Mesothelial cell of epicardium (in vitro differentiated cells): Measurements from ENCODE around the gene DOK6. TPM values are rescaled to one million over a fixed set of nuclear protein-coding genes. Genes with fewer than 3 reads are reported as not detected.

ENCODE experiments used
- DNase-seq, 2 experiments: peaks; one replicate each; pipeline ENCODE4 v3.0.0; 2021; ENCODE audit warnings: low spot score in 2 of 2; ENCODE audit not compliant: unreplicated experiment in 2 of 2
- H3K27ac Mint-ChIP-seq: 2 replicates; pipeline ENCODE4 v1.8.0; 2021; ENCODE audit warnings: mixed read lengths
- H3K27me3 Mint-ChIP-seq: 2 replicates; pipeline ENCODE4 v1.8.0; 2021; ENCODE audit warnings: low read depth, mixed read lengths
- H3K36me3 Mint-ChIP-seq: 2 replicates; pipeline ENCODE4 v1.8.0; 2021; ENCODE audit warnings: mixed read lengths
- H3K4me1 Mint-ChIP-seq: 2 replicates; pipeline ENCODE4 v1.8.0; 2021; ENCODE audit warnings: mixed read lengths
- H3K4me3 Mint-ChIP-seq: 2 replicates; pipeline ENCODE4 v1.8.0; 2021; ENCODE audit warnings: mild to moderate bottlenecking, moderate library complexity, mixed read lengths
- H3K9me3 Mint-ChIP-seq: 2 replicates; pipeline ENCODE4 v1.8.0; 2021; ENCODE audit warnings: mixed read lengths
- total RNA-seq: library from RNA; stranded (reverse); gene quantifications from 3 replicates; pipeline ENCODE4 v1.2.1, GENCODE V29; 2021
- TF ChIP-seq, protein P1 (sequence below): fragments of 200-600 bp; sonication (generic); IDR thresholded peaks from one replicate; pipeline ENCODE4 v1.5.0; 2021; ENCODE audit warnings: antibody characterized with exemption; ENCODE audit not compliant: unreplicated experiment

DOK6 gene
- total RNA-seq, 1 donor from 2014 or later: 4.9 TPM

DNA sequence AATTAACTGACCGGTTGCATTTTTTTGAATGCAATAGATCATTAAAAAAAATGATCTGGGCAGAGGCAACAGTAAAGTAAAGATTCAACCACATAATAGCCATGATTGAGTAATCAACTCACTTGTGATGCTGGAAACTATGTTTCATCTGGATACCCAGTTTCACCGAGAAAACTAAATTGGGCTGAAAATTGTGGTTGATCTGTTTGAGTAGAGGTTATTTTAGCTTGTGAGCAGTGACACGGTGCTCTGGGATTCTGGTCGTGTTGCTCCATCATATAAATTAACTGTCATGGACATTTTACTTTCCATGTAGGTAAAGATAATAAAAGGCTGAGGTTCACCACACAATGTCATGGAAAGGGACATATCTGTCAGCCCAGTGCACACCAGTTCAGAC is 488.3 kb downstream of the DOK6 start:
- Mint-ChIP-seq H3K27ac (no peak overlapping the region), H3K4me3 (no peak overlapping the region), H3K27me3 (no peaks in the 10 kb centered on the region), H3K36me3 (no peaks in the 10 kb centered on the region), H3K4me1 (no peaks in the 10 kb centered on the region), H3K9me3 (no peaks in the 10 kb centered on the region)
- TF ChIP-seq, protein P1, sequence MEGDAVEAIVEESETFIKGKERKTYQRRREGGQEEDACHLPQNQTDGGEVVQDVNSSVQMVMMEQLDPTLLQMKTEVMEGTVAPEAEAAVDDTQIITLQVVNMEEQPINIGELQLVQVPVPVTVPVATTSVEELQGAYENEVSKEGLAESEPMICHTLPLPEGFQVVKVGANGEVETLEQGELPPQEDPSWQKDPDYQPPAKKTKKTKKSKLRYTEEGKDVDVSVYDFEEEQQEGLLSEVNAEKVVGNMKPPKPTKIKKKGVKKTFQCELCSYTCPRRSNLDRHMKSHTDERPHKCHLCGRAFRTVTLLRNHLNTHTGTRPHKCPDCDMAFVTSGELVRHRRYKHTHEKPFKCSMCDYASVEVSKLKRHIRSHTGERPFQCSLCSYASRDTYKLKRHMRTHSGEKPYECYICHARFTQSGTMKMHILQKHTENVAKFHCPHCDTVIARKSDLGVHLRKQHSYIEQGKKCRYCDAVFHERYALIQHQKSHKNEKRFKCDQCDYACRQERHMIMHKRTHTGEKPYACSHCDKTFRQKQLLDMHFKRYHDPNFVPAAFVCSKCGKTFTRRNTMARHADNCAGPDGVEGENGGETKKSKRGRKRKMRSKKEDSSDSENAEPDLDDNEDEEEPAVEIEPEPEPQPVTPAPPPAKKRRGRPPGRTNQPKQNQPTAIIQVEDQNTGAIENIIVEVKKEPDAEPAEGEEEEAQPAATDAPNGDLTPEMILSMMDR: no peak
- no peak for DNase-seq

DNA sequence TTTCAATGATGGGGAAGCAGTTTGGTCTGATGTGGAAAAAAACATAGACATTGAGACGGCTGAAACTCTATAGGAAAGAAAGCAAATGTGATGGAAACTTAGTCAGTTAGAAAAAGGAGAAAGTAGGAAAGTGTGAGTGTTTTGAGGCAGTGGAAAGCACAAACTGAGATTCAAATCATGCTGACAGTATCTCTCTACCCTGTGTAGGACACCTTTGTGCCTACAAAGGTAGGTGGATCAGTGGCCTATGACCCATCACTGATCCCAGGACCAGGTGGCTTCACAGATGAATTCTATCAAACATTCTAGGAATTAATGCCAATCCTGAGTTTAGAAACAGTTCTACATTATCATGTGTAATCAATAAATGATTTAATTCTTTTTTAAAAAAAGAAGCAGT is 489.9 kb downstream of the DOK6 start:
- Mint-ChIP-seq H3K27me3 (no peaks in the 10 kb centered on the region), H3K36me3 (no peaks in the 10 kb centered on the region), H3K27ac (no peak overlapping the region), H3K9me3 (no peaks in the 10 kb centered on the region), H3K4me3 (no peak overlapping the region), H3K4me1 (no peaks in the 10 kb centered on the region)
- DNase-seq: no peak
- TF ChIP-seq, protein P1: no peak

DNA sequence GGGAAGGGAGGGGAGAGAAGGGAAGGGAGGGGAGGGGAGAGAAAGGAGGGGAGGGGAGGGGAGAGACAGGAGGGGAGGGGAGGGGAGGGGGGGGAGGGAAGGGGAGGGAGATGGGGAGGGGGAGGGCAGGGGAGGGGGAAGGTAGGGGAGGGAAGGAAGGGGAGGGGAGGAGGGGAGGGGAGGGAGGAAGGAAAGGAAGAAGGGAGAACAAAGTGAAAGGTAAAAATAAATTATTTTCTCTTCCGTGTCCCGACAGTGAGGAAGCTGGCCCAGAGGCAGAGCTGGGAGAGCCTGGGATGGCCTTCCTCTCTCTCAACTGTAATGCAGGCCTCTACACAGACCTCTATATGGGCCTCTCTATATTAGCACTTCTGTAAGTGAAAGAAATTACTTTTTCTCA is 493.8 kb downstream of the DOK6 start:
- Mint-ChIP-seq H3K36me3 (no peaks in the 10 kb centered on the region), H3K9me3 (no peaks in the 10 kb centered on the region), H3K27ac (no peak overlapping the region), H3K27me3 (no peaks in the 10 kb centered on the region), H3K4me3 (no peak overlapping the region), H3K4me1 (no peaks in the 10 kb centered on the region)
- no peak for DNase-seq
- TF ChIP-seq, protein P1: no peak

DNA sequence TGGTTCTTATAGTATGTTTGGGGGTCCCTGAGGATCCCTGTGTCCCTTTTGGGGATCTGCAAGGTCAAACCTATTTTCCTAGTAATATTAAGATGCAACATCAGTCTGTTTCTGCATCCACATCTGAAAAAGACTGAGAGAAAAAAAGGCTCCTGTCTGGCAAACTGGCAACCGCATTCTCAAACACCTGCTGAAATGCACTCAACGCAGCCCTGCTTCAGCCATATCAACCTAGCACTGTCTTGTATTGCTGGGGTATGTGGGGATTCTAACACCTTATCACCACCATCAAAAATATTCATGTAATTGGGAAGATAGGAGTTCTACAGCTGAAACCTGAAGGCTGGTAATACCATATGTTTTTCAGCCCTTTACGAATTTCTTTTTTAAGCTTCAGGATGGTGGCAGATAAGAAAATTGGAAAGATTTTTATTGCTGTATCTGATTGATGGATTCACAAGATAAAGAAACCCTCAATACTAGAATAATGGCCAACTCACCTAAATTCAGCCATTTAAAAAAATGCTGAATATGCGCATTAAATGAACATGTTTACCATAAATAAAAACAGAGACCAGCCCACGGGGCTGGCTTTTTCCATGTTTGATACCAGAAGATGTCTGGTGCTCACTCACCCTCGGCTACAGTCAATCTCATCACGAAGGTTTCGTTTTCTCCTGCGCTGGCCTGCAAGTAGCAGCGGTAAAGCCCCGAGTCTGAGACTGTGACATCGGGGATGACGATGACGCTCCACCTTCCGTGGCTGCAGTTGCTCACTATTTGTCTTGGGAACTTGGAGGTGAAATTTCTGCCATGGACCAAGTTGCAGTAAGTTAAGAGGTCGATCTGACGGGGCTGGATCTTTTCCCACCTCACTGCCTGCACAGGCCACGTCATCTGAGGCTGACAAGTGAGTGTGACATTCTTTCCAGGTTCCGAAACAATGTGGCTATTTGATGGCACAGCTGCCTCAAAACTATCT is 494.7 kb downstream of the DOK6 start:
- Mint-ChIP-seq H3K9me3 (peaks cover 3% of the 10 kb centered on the region), H3K4me1 (no peaks in the 10 kb centered on the region), H3K36me3 (no peaks in the 10 kb centered on the region), H3K27ac (no peak overlapping the region), H3K4me3 (no peak overlapping the region), H3K27me3 (no peaks in the 10 kb centered on the region)
- DNase-seq: no peak
- TF ChIP-seq, protein P1: no peak

DNA sequence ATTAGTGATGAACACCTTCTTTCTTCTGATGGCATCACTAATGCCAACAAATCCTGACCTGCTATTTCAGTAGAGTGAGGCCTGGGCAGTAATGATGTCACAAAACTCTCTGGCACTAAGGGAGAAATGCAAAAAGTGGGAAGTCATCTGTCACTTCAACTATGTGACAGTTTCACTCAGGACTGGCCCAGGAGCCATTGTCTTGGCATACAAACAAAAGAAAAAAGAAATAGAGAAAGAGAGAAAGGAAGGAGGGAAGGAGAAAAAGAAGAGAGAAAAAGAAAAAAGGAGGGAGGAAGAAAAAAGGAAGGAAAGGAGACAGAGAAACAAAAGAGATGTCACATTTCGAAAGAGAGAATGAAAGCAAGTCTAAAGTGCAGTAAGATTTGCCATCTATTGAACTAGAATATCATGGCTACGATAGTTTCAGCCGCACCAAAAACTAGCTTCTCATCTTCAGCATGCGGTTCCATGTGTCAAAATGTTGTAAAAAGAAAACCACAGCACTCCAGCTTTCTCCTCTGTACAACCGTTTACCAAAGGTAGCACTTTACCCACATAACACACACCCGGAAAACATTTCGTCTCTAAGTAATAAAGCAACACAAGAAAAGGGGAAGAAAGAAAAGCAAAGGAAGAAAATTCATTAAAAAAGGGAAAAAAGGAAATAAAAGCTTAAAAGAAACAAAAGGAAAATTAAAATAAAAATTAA is 496.9 kb downstream of the DOK6 start:
- Mint-ChIP-seq H3K4me3 (no peak overlapping the region), H3K36me3 (no peaks in the 10 kb centered on the region), H3K4me1 (no peaks in the 10 kb centered on the region), H3K27me3 (no peaks in the 10 kb centered on the region), H3K9me3 (peaks cover 3% of the 10 kb centered on the region), H3K27ac (no peak overlapping the region)
- TF ChIP-seq, protein P1: no peak
- no peak for DNase-seq
